Calu3 (cell line): ENCODE data around the gene MREG. TPM values are rescaled to one million over a fixed set of nuclear protein-coding genes. Genes with fewer than 3 reads are reported as not detected.

Source experiments
- BruUV-seq: library from RNA; stranded (reverse); fragments of 400-500 nt; replicated peaks from 2 replicates; lab custom pipeline; 2021; lab: Mats Ljungman, UMichigan
- CTCF ChIA-PET: fragments of 300-600 bp; sonication (Branson Sonifier 250); formaldehyde crosslinking; loops from one replicate; lab custom pipeline; 2022; ENCODE audit warnings: antibody characterized with exemption; lab: Charles Lee
- DNase-seq: peaks from one replicate; pipeline ENCODE4 v3.0.0; 2022
- H3K27ac Mint-ChIP-seq: one replicate; pipeline ENCODE4 v1.8.0; 2022; ENCODE audit warnings: mixed read lengths; ENCODE audit not compliant: unreplicated experiment
- H3K27me3 Mint-ChIP-seq: one replicate; pipeline ENCODE4 v1.8.0; 2022; ENCODE audit warnings: mixed read lengths; ENCODE audit not compliant: unreplicated experiment
- H3K36me3 Mint-ChIP-seq: one replicate; pipeline ENCODE4 v1.8.0; 2022; ENCODE audit warnings: mild to moderate bottlenecking, moderate library complexity, mixed read lengths; ENCODE audit not compliant: insufficient read depth, unreplicated experiment
- H3K4me1 Mint-ChIP-seq: one replicate; pipeline ENCODE4 v1.8.0; 2022; ENCODE audit warnings: mild to moderate bottlenecking, low read depth, mixed read lengths; ENCODE audit not compliant: unreplicated experiment
- H3K4me3 Mint-ChIP-seq: one replicate; pipeline ENCODE4 v1.8.0; 2022; ENCODE audit warnings: mild to moderate bottlenecking, low read depth, moderate library complexity, mixed read lengths; ENCODE audit not compliant: unreplicated experiment
- H3K9me3 Mint-ChIP-seq: one replicate; pipeline ENCODE4 v1.8.0; 2022; ENCODE audit warnings: low read depth, mixed read lengths; ENCODE audit not compliant: unreplicated experiment
- CTCF ChIP-seq: fragments of 200-600 bp; IDR thresholded peaks from one replicate; pipeline ENCODE4 v1.8.0; 2022; ENCODE audit warnings: antibody characterized with exemption; ENCODE audit not compliant: unreplicated experiment
- intact Hi-C: fragments of 100-400 bp; cut with micrococcal nuclease; formaldehyde crosslinking; loops from one replicate; pipeline ENCODE4 v1.10.0; 2022; ENCODE audit not compliant: unreplicated experiment
- total RNA-seq: library from RNA; stranded (reverse); gene quantifications from 2 replicates; pipeline ENCODE4 v1.2.3, GENCODE V29; 2022

Gene MREG
- total RNA-seq, 1 experiment from 2014 or later: 29.7 TPM

GRCh38 chr2:215914054-215914776 is 99.1 kb downstream of the MREG start:
- CTCF ChIA-PET: interaction anchor here (0.7 kb wide), 1 partner anchor 39 kb away, joined by 4 read pairs; no protein-coding TSS in a partner anchor

DNA sequence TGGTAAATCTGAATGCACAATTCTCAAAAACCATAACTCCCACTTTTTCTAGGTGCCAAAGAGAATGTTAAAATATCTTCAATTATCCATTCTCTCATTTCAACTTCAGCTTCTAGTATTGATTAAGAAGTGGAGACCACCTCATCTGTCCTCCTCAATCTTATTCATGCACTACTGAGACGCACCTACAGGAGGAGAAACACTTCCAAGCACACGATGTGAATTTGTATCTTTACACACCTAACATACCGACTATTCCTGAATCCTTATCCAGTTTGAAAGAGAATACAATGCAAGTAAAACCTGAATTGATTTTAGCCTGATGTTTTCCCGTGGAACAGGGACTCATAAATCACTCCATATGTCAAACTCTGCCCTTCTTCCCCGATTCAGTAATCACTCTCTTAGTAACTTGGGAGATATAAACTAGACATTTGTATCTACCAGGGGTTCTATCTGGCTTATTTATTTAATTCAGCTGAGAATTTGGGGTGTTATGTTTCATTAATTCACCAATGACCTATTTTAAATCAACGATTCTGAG is 101.0 kb downstream of the MREG start:
- no peaks in the 10 kb centered on the region for H3K27me3 Mint-ChIP-seq
- no peak for TF ChIP-seq CTCF
- intact Hi-C loops: loop anchor here (5.0 kb wide), 1 partner anchor 80 kb away; no protein-coding TSS in a partner anchor
- H3K4me1 Mint-ChIP-seq: no peaks in the 10 kb centered on the region
- H3K9me3 Mint-ChIP-seq: no peaks in the 10 kb centered on the region
- no peak for DNase-seq
- BruUV-seq: no TSS peak
- CTCF ChIA-PET: no interaction called here
- no peaks in the 10 kb centered on the region for H3K36me3 Mint-ChIP-seq
- H3K4me3 Mint-ChIP-seq: no peak overlapping the region
- H3K27ac Mint-ChIP-seq: no peak overlapping the region

More at GRCh38 chr2:215914054-215914776, 99.1 kb downstream of the MREG start:
- no peak for TF ChIP-seq CTCF
- no peak overlapping the region for H3K4me3 Mint-ChIP-seq
- no peak for DNase-seq
- no peaks in the 10 kb centered on the region for H3K9me3 Mint-ChIP-seq
- peaks cover 11% of the 10 kb centered on the region for H3K4me1 Mint-ChIP-seq
- H3K27me3 Mint-ChIP-seq: no peaks in the 10 kb centered on the region
- intact Hi-C loops: loop anchor here (5.0 kb wide), 1 partner anchor 82 kb away; no protein-coding TSS in a partner anchor
- no TSS peak for BruUV-seq
- H3K27ac Mint-ChIP-seq: no peak overlapping the region
- no peaks in the 10 kb centered on the region for H3K36me3 Mint-ChIP-seq

GRCh38 chr2:215911301-215912085 is 101.9 kb downstream of the MREG start:
- Mint-ChIP-seq H3K4me3 (no peak overlapping the region), H3K9me3 (no peaks in the 10 kb centered on the region), H3K27me3 (no peaks in the 10 kb centered on the region), H3K27ac (no peak overlapping the region), H3K4me1 (no peaks in the 10 kb centered on the region), H3K36me3 (no peaks in the 10 kb centered on the region)
- intact Hi-C loops: loop anchor here (5.0 kb wide), 1 partner anchor 79 kb away; no protein-coding TSS in a partner anchor
- CTCF ChIA-PET: no interaction called here
- no TSS peak for BruUV-seq
- DNase-seq: no peak
- no peak for TF ChIP-seq CTCF

- Mint-ChIP-seq H3K4me3 (no peak overlapping the region), H3K9me3 (no peaks in the 10 kb centered on the region), H3K27me3 (no peaks in the 10 kb centered on the region), H3K36me3 (no peaks in the 10 kb centered on the region), H3K27ac (no peak overlapping the region), H3K4me1 (no peaks in the 10 kb centered on the region)
- no TSS peak for BruUV-seq
- intact Hi-C loops: loop anchor here (5.0 kb wide), 1 partner anchor 78 kb away; no protein-coding TSS in a partner anchor
- no peak for TF ChIP-seq CTCF
- no peak for DNase-seq
- CTCF ChIA-PET: no interaction called here
Observed at GRCh38 chr2:215910180-215910579, 103.2 kb downstream of the MREG start.
